Neural cell (in vitro differentiated cells): ENCODE results near the gene EPAS1. TPM values are rescaled to one million over a fixed set of nuclear protein-coding genes. Genes with fewer than 3 reads are reported as not detected.

Experiments
- H2AFZ ChIP-seq: fragments of 200-600, 300-800 bp; sonication (generic), shearing (Covaris generic); 2 replicates; pipeline ENCODE4 v1.6.0; 2014; ENCODE audit warnings: low read depth, mild to moderate bottlenecking, antibody characterized with exemption, low read length, moderate library complexity
- H3F3A ChIP-seq: fragments of 200-600 bp; shearing (Covaris generic); 2 replicates; pipeline ENCODE4 v1.6.1; 2016; ENCODE audit warnings: mild to moderate bottlenecking, moderate library complexity, mixed read lengths, antibody characterized with exemption, low read length; ENCODE audit not compliant: insufficient read depth, poor library complexity, severe bottlenecking
- H3K27ac ChIP-seq: fragments of 200-600, 300-800 bp; sonication (generic), shearing (Covaris generic); 2 replicates; pipeline ENCODE4 v1.5.1; 2014; ENCODE audit warnings: mild to moderate bottlenecking, low read length, moderate library complexity
- H3K27me3 ChIP-seq: fragments of 300-800, 200-600 bp; sonication (generic), shearing (Covaris generic); 2 replicates; pipeline ENCODE4 v1.6.0; 2014; ENCODE audit warnings: mild to moderate bottlenecking, low read depth, low read length, moderate library complexity; ENCODE audit not compliant: insufficient read depth
- H3K36me3 ChIP-seq: fragments of 300-800, 200-600 bp; sonication (generic), shearing (Covaris generic); 2 replicates; pipeline ENCODE4 v1.5.1; 2014; ENCODE audit warnings: mild to moderate bottlenecking, antibody characterized with exemption, low read length, moderate library complexity; ENCODE audit not compliant: insufficient read depth
- H3K4me2 ChIP-seq: fragments of 300-800, 200-600 bp; sonication (generic), shearing (Covaris generic); 2 replicates; pipeline ENCODE4 v1.6.0; 2014; ENCODE audit warnings: mild to moderate bottlenecking, low read length
- H3K4me3 ChIP-seq: fragments of 300-800, 200-600 bp; sonication (generic), shearing (Covaris generic); 2 replicates; pipeline ENCODE4 v1.5.1; 2014; ENCODE audit warnings: mild to moderate bottlenecking, low read length, moderate library complexity
- H3K79me2 ChIP-seq: fragments of 200-600 bp; shearing (Covaris generic); replicated peaks from 2 replicates; pipeline ENCODE4 v1.6.0; 2014; ENCODE audit warnings: mild to moderate bottlenecking, low read length, moderate library complexity; ENCODE audit not compliant: insufficient read depth
- H3K9ac ChIP-seq: fragments of 300-800, 200-600 bp; sonication (generic), shearing (Covaris generic); 2 replicates; pipeline ENCODE4 v1.6.1; 2016; ENCODE audit warnings: mild to moderate bottlenecking, low read length, mixed read lengths
- H3K9me2 ChIP-seq: fragments of 200-600 bp; shearing (Covaris generic); 2 replicates; pipeline ENCODE4 v1.6.1; 2016; ENCODE audit warnings: mild to moderate bottlenecking, low read length, mixed read lengths; ENCODE audit not compliant: insufficient read depth
- H3K9me3 ChIP-seq: fragments of 200-600, 300-800 bp; sonication (generic), shearing (Covaris generic); 2 replicates; pipeline ENCODE4 v1.6.1; 2016; ENCODE audit warnings: mild to moderate bottlenecking, mixed run types, low read length, moderate library complexity, mixed read lengths
- H4K20me1 ChIP-seq: fragments of 200-600 bp; shearing (Covaris generic); 2 replicates; pipeline ENCODE4 v1.6.1; 2016; ENCODE audit warnings: mild to moderate bottlenecking, mixed run types; ENCODE audit not compliant: insufficient read depth
- CTCF ChIP-seq: fragments of 450-650 bp; IDR thresholded peaks from 2 replicates; pipeline ENCODE4 v1.5.1; 2014; ENCODE audit warnings: antibody characterized with exemption, mild to moderate bottlenecking, moderate library complexity; ENCODE audit not compliant: poor library complexity, severe bottlenecking
- EP300 ChIP-seq: fragments of 450-650 bp; conservative IDR thresholded peaks from 2 replicates; pipeline ENCODE4 v1.6.1; 2014; ENCODE audit warnings: antibody characterized with exemption, mild to moderate bottlenecking, moderate library complexity; ENCODE audit not compliant: poor library complexity, severe bottlenecking
- EZH2 ChIP-seq: fragments of 200-600, 300-800 bp; shearing (Covaris generic), sonication (generic); IDR thresholded peaks from 2 replicates; pipeline ENCODE4 v1.6.1; 2014; ENCODE audit warnings: antibody characterized with exemption, low read length, borderline replicate concordance, mild to moderate bottlenecking; ENCODE audit not compliant: insufficient read depth, poor library complexity, severe bottlenecking
- MXI1 ChIP-seq: fragments of 450-650 bp; conservative IDR thresholded peaks from 2 replicates; pipeline ENCODE4 v1.6.1; 2014; ENCODE audit warnings: antibody characterized with exemption, mild to moderate bottlenecking; ENCODE audit not compliant: poor library complexity, severe bottlenecking
- POLR2AphosphoS5 ChIP-seq: IDR thresholded peaks from 2 replicates; pipeline ENCODE4 v1.6.1; 2012
- RAD21 ChIP-seq: fragments of 450-650 bp; conservative IDR thresholded peaks from 2 replicates; pipeline ENCODE4 v1.6.1; 2014; ENCODE audit warnings: antibody characterized with exemption, mild to moderate bottlenecking, moderate library complexity
- REST ChIP-seq: IDR thresholded peaks from 2 replicates; pipeline ENCODE4 v1.6.1; 2012; ENCODE audit warnings: borderline replicate concordance
- SMC3 ChIP-seq: fragments of 450-650 bp; conservative IDR thresholded peaks from 2 replicates; pipeline ENCODE4 v1.6.1; 2014; ENCODE audit warnings: antibody characterized with exemption, mild to moderate bottlenecking, moderate library complexity; ENCODE audit not compliant: poor library complexity
- TAF1 ChIP-seq: IDR thresholded peaks from 2 replicates; pipeline ENCODE4 v1.6.1; 2012; ENCODE audit warnings: low read depth
- polyA plus RNA-seq: library from polyadenylated mRNA; depleted of rRNA; stranded (reverse); fragments of >200 nt; gene quantifications from 2 replicates; pipeline ENCODE4 v1.2.3, GENCODE V29; 2014

The EPAS1 gene
- polyA plus RNA-seq, 1 donor from 2014 or later: not detected

GRCh38 chr2:46378616-46379015 is 81.4 kb downstream of the EPAS1 start:
- H3K27me3 ChIP-seq: no peaks in the 10 kb centered on the region

More at GRCh38 chr2:46378616-46379015, 81.4 kb downstream of the EPAS1 start:
- Histone ChIP-seq H3K27ac (no peak overlapping the region), H3K9ac (no peak overlapping the region), H3K79me2 (no peaks in the 10 kb centered on the region), H3F3A (no peaks in the 10 kb centered on the region), H3K9me2 (no peaks in the 10 kb centered on the region), H3K4me3 (no peak overlapping the region), H3K36me3 (no peaks in the 10 kb centered on the region), H3K4me2 (no peak overlapping the region), H4K20me1 (no peaks in the 10 kb centered on the region), H3K9me3 (no peaks in the 10 kb centered on the region), H2AFZ (no peak overlapping the region)
- TF ChIP-seq CTCF: no peak
- TF ChIP-seq POLR2AphosphoS5: no peak
- TF ChIP-seq REST: no peak
- no peak for TF ChIP-seq TAF1
- TF ChIP-seq RAD21: no peak
- no peak for TF ChIP-seq EP300
- no peak for TF ChIP-seq EZH2
- TF ChIP-seq MXI1: no peak
- no peak for TF ChIP-seq SMC3
